BLaER1 (cell line): ENCODE data around the gene LYL1.

Experiments used
- H3K27ac ChIP-seq: shearing (Covaris generic); formaldehyde crosslinking; 2 replicates; pipeline ENCODE4 v1.8.1; 2022
- H3K27me3 ChIP-seq: shearing (Covaris generic); formaldehyde crosslinking; 2 replicates; pipeline ENCODE4 v1.8.1; 2022
- H3K36me3 ChIP-seq: shearing (Covaris generic); formaldehyde crosslinking; 2 replicates; pipeline ENCODE4 v1.8.1; 2022
- H3K4me1 ChIP-seq: shearing (Covaris generic); formaldehyde crosslinking; 2 replicates; pipeline ENCODE4 v1.8.1; 2022
- H3K4me2 ChIP-seq: shearing (Covaris generic); formaldehyde crosslinking; 2 replicates; pipeline ENCODE4 v1.8.1; 2022
- H3K4me3 ChIP-seq: shearing (Covaris generic); formaldehyde crosslinking; 2 replicates; pipeline ENCODE4 v1.8.1; 2022
- H3K9ac ChIP-seq: shearing (Covaris generic); formaldehyde crosslinking; 2 replicates; pipeline ENCODE4 v1.8.1; 2022
- H3K9me3 ChIP-seq: shearing (Covaris generic); formaldehyde crosslinking; 2 replicates; pipeline ENCODE4 v1.8.1; 2022
- H4K20me1 ChIP-seq: shearing (Covaris generic); formaldehyde crosslinking; 2 replicates; pipeline ENCODE4 v1.8.1; 2022
- Cebpa-rat ChIP-seq: shearing (Covaris generic); IDR thresholded peaks from 2 replicates; pipeline ENCODE4 v1.8.1; 2022

LYL1 gene

GRCh38 chr19:13139633-13140311, 37.1 kb upstream of the LYL1 start:
- Histone ChIP-seq H3K36me3 (peaks cover 77% of the 10 kb centered on the region), H3K9me3 (no peaks in the 10 kb centered on the region), H3K4me3 (no peak overlapping the region), H3K4me1 (peaks cover 22% of the 10 kb centered on the region), H3K9ac (peak overlapping the region; percentile 63), H3K27me3 (no peaks in the 10 kb centered on the region), H4K20me1 (peaks cover 41% of the 10 kb centered on the region), H3K4me2 (peak overlapping the region; percentile 36), H3K27ac (peak overlapping the region; percentile 65)
- no peak for TF ChIP-seq Cebpa-rat

GRCh38 chr19:13138916-13139198, 36.2 kb upstream of the LYL1 start:
- Histone ChIP-seq H3K27ac (peak overlapping the region; percentile 81), H3K36me3 (peaks cover 77% of the 10 kb centered on the region), H3K9me3 (no peaks in the 10 kb centered on the region), H3K9ac (peak overlapping the region; percentile 63), H3K4me1 (peaks cover 22% of the 10 kb centered on the region), H3K4me3 (peak overlapping the region; percentile 22; the same call in 1 of the 2 replicates), H3K4me2 (peak overlapping the region; percentile 82), H3K27me3 (no peaks in the 10 kb centered on the region), H4K20me1 (peaks cover 51% of the 10 kb centered on the region)
- peak; percentile 81 for TF ChIP-seq Cebpa-rat

GRCh38 chr19:13138171-13138915, 35.7 kb upstream of the LYL1 start:
- TF ChIP-seq Cebpa-rat: no peak
- Histone ChIP-seq H3K36me3 (peaks cover 77% of the 10 kb centered on the region), H3K4me2 (peak overlapping the region; percentile 82), H3K27me3 (no peaks in the 10 kb centered on the region), H3K4me1 (peaks cover 22% of the 10 kb centered on the region), H4K20me1 (peaks cover 56% of the 10 kb centered on the region), H3K4me3 (peak overlapping the region; percentile 22; the same call in 1 of the 2 replicates), H3K9ac (peak overlapping the region; percentile 63), H3K9me3 (no peaks in the 10 kb centered on the region), H3K27ac (peak overlapping the region; percentile 81)

GRCh38 chr19:13137290-13137794, 34.7 kb upstream of the LYL1 start:
- H3K4me1 ChIP-seq: peaks cover 22% of the 10 kb centered on the region
- TF ChIP-seq Cebpa-rat: no peak
- H3K9ac ChIP-seq: no peak overlapping the region
- H3K27me3 ChIP-seq: no peaks in the 10 kb centered on the region
- H3K27ac ChIP-seq: no peak overlapping the region
- H3K4me2 ChIP-seq: no peak overlapping the region
- peaks cover 78% of the 10 kb centered on the region for H3K36me3 ChIP-seq
- no peaks in the 10 kb centered on the region for H3K9me3 ChIP-seq
- H4K20me1 ChIP-seq: peaks cover 66% of the 10 kb centered on the region
- no peak overlapping the region for H3K4me3 ChIP-seq

- peaks cover 82% of the 10 kb centered on the region for H3K36me3 ChIP-seq
- H4K20me1 ChIP-seq: peaks cover 85% of the 10 kb centered on the region
- H3K4me1 ChIP-seq: peaks cover 22% of the 10 kb centered on the region
These were observed 32.7 kb upstream of the LYL1 start for GRCh38 chr19:13135068-13136062.

GRCh38 chr19:13134626-13135025, 32.0 kb upstream of the LYL1 start:
- no peak for TF ChIP-seq Cebpa-rat

More at GRCh38 chr19:13135068-13136062, 32.7 kb upstream of the LYL1 start:
- H3K9ac ChIP-seq: no peak overlapping the region
- H3K4me3 ChIP-seq: no peak overlapping the region
- H3K4me2 ChIP-seq: no peak overlapping the region
- no peak overlapping the region for H3K27ac ChIP-seq
- no peak for TF ChIP-seq Cebpa-rat
- H3K9me3 ChIP-seq: no peaks in the 10 kb centered on the region
- no peaks in the 10 kb centered on the region for H3K27me3 ChIP-seq

GRCh38 chr19:13133241-13133870, 30.7 kb upstream of the LYL1 start:
- TF ChIP-seq Cebpa-rat: no peak
- no peak overlapping the region for H3K27ac ChIP-seq
- peaks cover 20% of the 10 kb centered on the region for H3K4me1 ChIP-seq
- no peak overlapping the region for H3K4me3 ChIP-seq
- H4K20me1 ChIP-seq: peaks cover 100% of the 10 kb centered on the region
- H3K9ac ChIP-seq: no peak overlapping the region
- no peak overlapping the region for H3K4me2 ChIP-seq
- peaks cover 96% of the 10 kb centered on the region for H3K36me3 ChIP-seq
- H3K27me3 ChIP-seq: no peaks in the 10 kb centered on the region
- H3K9me3 ChIP-seq: no peaks in the 10 kb centered on the region

More at GRCh38 chr19:13134626-13135025, 32.0 kb upstream of the LYL1 start:
- Histone ChIP-seq H3K36me3 (peaks cover 88% of the 10 kb centered on the region), H3K27ac (no peak overlapping the region), H3K27me3 (no peaks in the 10 kb centered on the region), H3K4me3 (no peak overlapping the region), H3K9me3 (no peaks in the 10 kb centered on the region), H3K4me2 (no peak overlapping the region), H3K4me1 (peaks cover 19% of the 10 kb centered on the region), H4K20me1 (peaks cover 93% of the 10 kb centered on the region), H3K9ac (no peak overlapping the region)

GRCh38 chr19:13132471-13133180, 30.0 kb upstream of the LYL1 start:
- Histone ChIP-seq H4K20me1 (peaks cover 100% of the 10 kb centered on the region), H3K27me3 (no peaks in the 10 kb centered on the region), H3K9ac (no peak overlapping the region), H3K9me3 (no peaks in the 10 kb centered on the region), H3K4me1 (peaks cover 20% of the 10 kb centered on the region), H3K4me2 (no peak overlapping the region), H3K27ac (no peak overlapping the region), H3K36me3 (peaks cover 95% of the 10 kb centered on the region), H3K4me3 (no peak overlapping the region)
- TF ChIP-seq Cebpa-rat: no peak
